DMS114 treated with DMSO at 0.1 percent for 48 hours (cell line): ENCODE data around the gene NELFCD.

Experiments used
- DNase-seq: peaks from one replicate; lab custom pipeline; 2025; ENCODE audit not compliant: unreplicated experiment; lab: John Stamatoyannopoulos, UW

NELFCD gene

GRCh38 chr20:59043698-59044097, 62.6 kb downstream of the NELFCD start:
- DNase-seq = no peak

- no peak for DNase-seq
These were observed 63.2 kb downstream of the NELFCD start for GRCh38 chr20:59044295-59044694.
